Peyer's patch (tissue), 4 donors: ENCODE data around the gene PHOSPHO1. TPM values are rescaled to one million over a fixed set of nuclear protein-coding genes. Genes with fewer than 3 reads are reported as not detected.

ENCODE experiments used
- DNase-seq, 3 donors: peaks; one replicate each; pipeline ENCODE4 v3.0.0-alpha.2; 2017 to 2019
- H3K27ac ChIP-seq, 4 donors: fragments of 200-600 bp; sonication (generic); one replicate each; pipeline ENCODE4 v1.5.1; 2016 to 2019
- H3K27me3 ChIP-seq, 2 donors: fragments of 200-600 bp; sonication (generic); one replicate each; pipeline ENCODE4 v1.5.1; 2019
- H3K36me3 ChIP-seq, 3 donors: fragments of 200-600 bp; sonication (generic); one replicate each; pipeline ENCODE4 v1.5.1; 2016 to 2019
- H3K4me1 ChIP-seq, 4 donors: fragments of 200-600 bp; sonication (generic); one replicate each; pipeline ENCODE4 v1.5.1; 2016 to 2019
- H3K4me3 ChIP-seq, 4 donors: fragments of 200-600 bp; sonication (generic); 1 replicate in 3 of 4; 2 replicates in 1 of 4; pipeline ENCODE4 v1.5.1; 2016 to 2019; ENCODE audit warnings: mild to moderate bottlenecking in 1 of 4
- H3K9me3 ChIP-seq, 4 donors: fragments of 200-600 bp; sonication (generic); one replicate each; pipeline ENCODE4 v1.5.1; 2016 to 2019; ENCODE audit warnings: mild to moderate bottlenecking in 1 of 4
- CTCF ChIP-seq, 6 experiments: fragments of 450-650 bp in 4 of 6; fragments of 200-600 bp in 2 of 6; sonication (generic) in 1 of 6; IDR thresholded peaks; one replicate each; pipeline ENCODE4 v1.5.1; 2017 to 2019; ENCODE audit warnings: antibody characterized with exemption in 6 of 6, mild to moderate bottlenecking in 3 of 6, moderate library complexity in 1 of 6
- POLR2A ChIP-seq, 2 donors: fragments of 450-650 bp; IDR thresholded peaks; one replicate each; pipeline ENCODE4 v1.5.1; 2017; ENCODE audit warnings: antibody characterized with exemption in 2 of 2, mild to moderate bottlenecking in 2 of 2, moderate library complexity in 2 of 2
- total RNA-seq, 4 donors: library from RNA; depleted of rRNA; stranded (reverse); fragments of >200 nt; gene quantifications; one replicate each; pipeline ENCODE4 v1.1.0, GENCODE V29; 2016

PHOSPHO1 gene
- total RNA-seq, 4 donors from 2014 or later = not detected

- H3K9me3 ChIP-seq = no peaks in the 10 kb centered on the region
- H3K4me1 ChIP-seq = no peaks in the 10 kb centered on the region
- TF ChIP-seq POLR2A (IDR thresholded peaks at IDR 0.05) = no peak
- H3K4me3 ChIP-seq = no peak overlapping the region
- H3K27ac ChIP-seq = no peak overlapping the region
- H3K36me3 ChIP-seq = no peaks in the 10 kb centered on the region
- DNase-seq = no peak
- H3K27me3 ChIP-seq = no peaks in the 10 kb centered on the region
Observed at GRCh38 chr17:49200423-49201083, 30.0 kb downstream of the PHOSPHO1 start.

- DNase-seq = peak in 1 of 3 donors; percentile 9
- H3K4me3 ChIP-seq = no peak overlapping the region
- H3K4me1 ChIP-seq = no peaks in the 10 kb centered on the region
- H3K36me3 ChIP-seq = no peaks in the 10 kb centered on the region
- H3K27ac ChIP-seq = no peak overlapping the region
- H3K9me3 ChIP-seq = no peaks in the 10 kb centered on the region
- TF ChIP-seq CTCF (IDR thresholded peaks at IDR 0.05) (no peak), POLR2A (IDR thresholded peaks at IDR 0.05) (no peak)
- H3K27me3 ChIP-seq = no peaks in the 10 kb centered on the region
Observed at GRCh38 chr17:49198211-49198610, 32.4 kb downstream of the PHOSPHO1 start.

- H3K9me3 ChIP-seq = no peaks in the 10 kb centered on the region
- no peaks in the 10 kb centered on the region for H3K36me3 ChIP-seq
- H3K27me3 ChIP-seq = no peaks in the 10 kb centered on the region
- no peaks in the 10 kb centered on the region for H3K4me1 ChIP-seq
- DNase-seq = peak in 1 of 3 donors; percentile 37
- no peak for TF ChIP-seq POLR2A (IDR thresholded peaks at IDR 0.05)
- no peak for TF ChIP-seq CTCF (IDR thresholded peaks at IDR 0.05)
- no peak overlapping the region for H3K4me3 ChIP-seq
- no peak overlapping the region for H3K27ac ChIP-seq
Observed at GRCh38 chr17:49197346-49197998, 33.1 kb downstream of the PHOSPHO1 start.

GRCh38 chr17:49196520-49196919, 34.1 kb downstream of the PHOSPHO1 start:
- no peak for DNase-seq
- TF ChIP-seq POLR2A (IDR thresholded peaks at IDR 0.05) = no peak

GRCh38 chr17:49195751-49196150, 34.8 kb downstream of the PHOSPHO1 start:
- no peak for TF ChIP-seq CTCF (IDR thresholded peaks at IDR 0.05)
- no peak for TF ChIP-seq POLR2A (IDR thresholded peaks at IDR 0.05)
- Histone ChIP-seq H3K27me3 (no peaks in the 10 kb centered on the region), H3K9me3 (no peaks in the 10 kb centered on the region), H3K36me3 (no peaks in the 10 kb centered on the region), H3K4me3 (no peak overlapping the region), H3K4me1 (no peaks in the 10 kb centered on the region), H3K27ac (no peak overlapping the region)
- DNase-seq = no peak

More at GRCh38 chr17:49196520-49196919, 34.1 kb downstream of the PHOSPHO1 start:
- H3K4me1 ChIP-seq = no peaks in the 10 kb centered on the region
- no peak overlapping the region for H3K27ac ChIP-seq
- H3K36me3 ChIP-seq = no peaks in the 10 kb centered on the region
- no peak overlapping the region for H3K4me3 ChIP-seq
- H3K9me3 ChIP-seq = no peaks in the 10 kb centered on the region
- H3K27me3 ChIP-seq = no peaks in the 10 kb centered on the region

- no peak for DNase-seq
- Histone ChIP-seq H3K27ac (peak overlapping the region in 2 of 4 donors; percentile 97 to 98), H3K4me3 (no peak overlapping the region)
Observed at GRCh38 chr17:49194297-49194607, 36.3 kb downstream of the PHOSPHO1 start.

More at GRCh38 chr17:49194297-49194607, 36.3 kb downstream of the PHOSPHO1 start:
- no peaks in the 10 kb centered on the region for H3K4me1 ChIP-seq
- TF ChIP-seq CTCF (IDR thresholded peaks at IDR 0.05) (no peak), POLR2A (IDR thresholded peaks at IDR 0.05) (no peak)
- H3K36me3 ChIP-seq = no peaks in the 10 kb centered on the region
- no peaks in the 10 kb centered on the region for H3K27me3 ChIP-seq
- H3K9me3 ChIP-seq = no peaks in the 10 kb centered on the region
